Measurements from ENCODE around the gene COL28A1. TPM values are rescaled to one million over a fixed set of nuclear protein-coding genes. Genes with fewer than 3 reads are reported as not detected.

Gene COL28A1
- total and polyA plus RNA-seq, 3 donors from 2014 or later: 4.0 to 9.2 (median 8.7) TPM

DNA sequence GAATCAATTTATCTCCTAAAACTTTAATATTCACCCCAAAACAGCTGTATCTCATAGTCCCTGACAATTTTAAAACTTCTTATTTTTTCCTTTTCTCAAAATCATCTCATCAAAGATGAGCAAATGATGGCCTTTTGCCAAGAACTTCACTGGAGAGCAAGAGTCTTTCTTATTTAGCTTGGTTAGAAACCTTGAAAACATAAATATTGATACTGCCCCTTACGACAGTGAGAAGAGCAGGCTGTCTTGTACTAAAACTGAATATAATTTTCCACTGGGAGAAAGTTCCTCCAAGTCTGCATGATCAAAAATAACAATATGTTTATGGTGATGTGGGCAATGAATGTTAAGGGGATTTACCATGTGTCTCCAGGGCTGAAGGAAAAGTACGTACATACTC, 109.0 kb downstream of the COL28A1 start:
- no peak for TF ChIP-seq CTCF (IDR thresholded peaks at IDR 0.05)
- intact Hi-C loops (cut with DNase I; ENCODE audit: low total_unique reads): no loop called here
- Histone ChIP-seq H3K36me3 (ENCODE audit: low read depth, missing control alignments) (no peaks in the 10 kb centered on the region), H3K4me3 (no peak overlapping the region), H3K4me1 (no peaks in the 10 kb centered on the region), H3K27me3 (no peaks in the 10 kb centered on the region), H3K9me3 (no peaks in the 10 kb centered on the region), H3K27ac (no peak overlapping the region)
- no peak for DNase-seq
- 59 to 72% methylated on average over 2 of the region's 2 CpGs for WGBS, 2 donors

- intact Hi-C loops (cut with DNase I; ENCODE audit: low total_unique reads): no loop called here
These were observed 110.4 kb downstream of the COL28A1 start for GRCh38 chr7:7425321-7425720.

DNA sequence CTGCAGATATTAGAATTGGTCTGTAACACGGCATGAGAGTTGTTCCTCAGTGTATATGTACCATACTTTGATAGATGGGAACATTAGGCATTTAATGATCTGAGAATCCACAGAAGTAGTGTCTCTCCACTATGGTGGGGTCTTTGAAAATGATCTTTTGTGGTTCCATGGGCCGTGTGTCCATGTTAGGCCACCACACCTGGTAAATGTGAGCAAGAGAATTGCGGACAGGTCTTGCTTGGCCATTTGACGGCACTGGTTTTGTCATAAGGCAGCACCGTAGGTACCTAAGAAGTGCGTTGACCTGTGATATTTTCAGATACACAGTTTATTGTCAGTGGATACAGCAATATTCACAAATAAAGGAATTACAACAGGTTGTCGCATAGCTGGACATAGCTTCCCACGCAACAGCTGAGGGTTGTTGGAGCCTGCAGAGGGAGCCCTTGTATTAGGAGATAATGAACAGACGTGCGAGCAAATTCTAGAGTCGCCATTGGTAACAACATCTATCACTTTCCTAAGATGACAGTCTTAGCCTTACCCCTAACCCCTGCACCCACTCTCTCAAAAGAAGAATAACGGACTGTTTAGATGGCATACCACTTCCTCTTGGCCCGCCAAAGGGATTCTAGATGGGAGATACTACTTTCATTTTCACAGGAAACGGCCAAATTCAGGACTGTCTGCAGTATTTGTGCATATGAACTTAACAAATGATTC, 111.4 kb downstream of the COL28A1 start:
- no peaks in the 10 kb centered on the region for H3K9me3 ChIP-seq
- H3K4me1 ChIP-seq: no peaks in the 10 kb centered on the region
- TF ChIP-seq POLR2A (IDR thresholded peaks at IDR 0.05) (no peak), CTCF (IDR thresholded peaks at IDR 0.05) (peak in 2 of 3 experiments; percentile 45 to 53)
- no peaks in the 10 kb centered on the region for H3K27me3 ChIP-seq
- WGBS, 2 donors: 52 to 53% methylated on average over 14 of the region's 14 CpGs
- peak; percentile 75 for DNase-seq
- intact Hi-C loops (cut with DNase I; ENCODE audit: low total_unique reads): no loop called here
- H3K36me3 ChIP-seq (ENCODE audit: low read depth, missing control alignments): no peaks in the 10 kb centered on the region
- H3K4me3 ChIP-seq: peak overlapping the region in 1 of 2 donors; percentile 46
- H3K27ac ChIP-seq: no peak overlapping the region

More at GRCh38 chr7:7425321-7425720, 110.4 kb downstream of the COL28A1 start:
- Histone ChIP-seq H3K4me1 (no peaks in the 10 kb centered on the region), H3K36me3 (ENCODE audit: low read depth, missing control alignments) (no peaks in the 10 kb centered on the region), H3K27me3 (no peaks in the 10 kb centered on the region), H3K27ac (no peak overlapping the region), H3K9me3 (no peaks in the 10 kb centered on the region), H3K4me3 (no peak overlapping the region)
- no peak for TF ChIP-seq CTCF (IDR thresholded peaks at IDR 0.05)
- TF ChIP-seq POLR2A (IDR thresholded peaks at IDR 0.05): no peak
- WGBS, 2 donors: 85 to 95% methylated on average over 7 of the region's 7 CpGs
- DNase-seq: no peak

- Histone ChIP-seq H3K9me3 (no peaks in the 10 kb centered on the region), H3K4me3 (no peak overlapping the region), H3K27ac (no peak overlapping the region), H3K4me1 (no peaks in the 10 kb centered on the region), H3K36me3 (ENCODE audit: low read depth, missing control alignments) (no peaks in the 10 kb centered on the region), H3K27me3 (no peaks in the 10 kb centered on the region)
- no peak for TF ChIP-seq CTCF (IDR thresholded peaks at IDR 0.05)
- no peak for TF ChIP-seq POLR2A (IDR thresholded peaks at IDR 0.05)
- 91 to 95% methylated on average over 6 of the region's 6 CpGs for WGBS, 2 donors
- intact Hi-C loops (cut with DNase I; ENCODE audit: low total_unique reads): no loop called here
- DNase-seq: no peak
These were observed 113.0 kb downstream of the COL28A1 start for GRCh38 chr7:7422641-7423040.

DNA sequence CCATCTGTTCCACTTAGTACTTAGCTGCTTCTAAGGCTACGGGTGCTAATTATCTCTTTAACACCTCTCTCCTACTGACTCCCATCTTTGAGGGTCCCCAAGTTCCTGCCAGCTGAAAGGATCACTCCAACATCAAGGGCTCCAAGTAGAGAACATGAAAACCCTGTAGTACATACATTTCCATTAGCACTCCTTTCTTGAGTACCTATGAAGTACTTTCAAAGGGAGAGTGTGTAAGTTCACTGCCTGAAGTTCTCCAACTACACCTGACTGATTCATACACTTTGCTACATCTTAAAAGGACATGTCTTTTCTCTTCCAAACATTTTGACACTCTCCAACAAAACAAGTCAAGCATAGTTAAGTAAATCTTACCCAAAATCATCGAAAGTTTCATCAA, 113.8 kb downstream of the COL28A1 start:
- intact Hi-C loops (cut with DNase I; ENCODE audit: low total_unique reads): no loop called here
- 49 to 94% methylated on average over 2 of the region's 2 CpGs for WGBS, 2 donors
- H3K4me1 ChIP-seq: no peaks in the 10 kb centered on the region
- no peaks in the 10 kb centered on the region for H3K27me3 ChIP-seq
- H3K27ac ChIP-seq: no peak overlapping the region
- DNase-seq: no peak
- no peaks in the 10 kb centered on the region for H3K9me3 ChIP-seq
- H3K36me3 ChIP-seq (ENCODE audit: low read depth, missing control alignments): no peaks in the 10 kb centered on the region
- no peak overlapping the region for H3K4me3 ChIP-seq
- TF ChIP-seq CTCF (IDR thresholded peaks at IDR 0.05): no peak
- no peak for TF ChIP-seq POLR2A (IDR thresholded peaks at IDR 0.05)
